DOHH2 (cell line): Measurements from ENCODE around the gene MAGEA9.

Experiments used
- H3F3A ChIP-seq: fragments of 200-600 bp; sonication (generic), shearing (Covaris generic); 2 replicates; pipeline ENCODE4 v1.6.0; 2016; ENCODE audit warnings: antibody characterized with exemption, mild to moderate bottlenecking; ENCODE audit not compliant: control insufficient read depth, insufficient read depth
- H3K27ac ChIP-seq: fragments of 200-600 bp; sonication (generic); 2 replicates; pipeline ENCODE4 v1.5.1; 2014; ENCODE audit warnings: low read depth, mild to moderate bottlenecking, low read length, moderate library complexity
- H3K27me3 ChIP-seq: fragments of 200-600 bp; sonication (generic); 2 replicates; pipeline ENCODE4 v1.6.1; 2014; ENCODE audit warnings: mild to moderate bottlenecking, low read length, mixed read lengths; ENCODE audit not compliant: control insufficient read depth
- H3K36me3 ChIP-seq: fragments of 200-600 bp; sonication (generic); 2 replicates; pipeline ENCODE4 v1.6.1; 2014; ENCODE audit warnings: mild to moderate bottlenecking, low read length, moderate library complexity, mixed read lengths; ENCODE audit not compliant: control insufficient read depth
- H3K4me1 ChIP-seq: fragments of 200-600 bp; sonication (generic); 2 replicates; pipeline ENCODE4 v1.6.1; 2014; ENCODE audit warnings: mild to moderate bottlenecking, low read length, mixed read lengths; ENCODE audit not compliant: control insufficient read depth
- H3K4me2 ChIP-seq: fragments of 200-600 bp; sonication (generic); 2 replicates; pipeline ENCODE4 v1.6.0; 2014; ENCODE audit warnings: mild to moderate bottlenecking, low read length, moderate library complexity
- H3K4me3 ChIP-seq: fragments of 200-600 bp; sonication (generic); 2 replicates; pipeline ENCODE4 v1.5.1; 2014; ENCODE audit warnings: mild to moderate bottlenecking, low read length, mixed read lengths
- H3K79me2 ChIP-seq: fragments of 200-600 bp; sonication (generic); 2 replicates; pipeline ENCODE4 v1.6.1; 2014; ENCODE audit warnings: mild to moderate bottlenecking, low read length, mixed read lengths; ENCODE audit not compliant: control insufficient read depth
- H3K9me2 ChIP-seq: fragments of 200-600 bp; sonication (generic); replicated peaks from 2 replicates; pipeline ENCODE4 v1.6.1; 2014; ENCODE audit warnings: mild to moderate bottlenecking, low read length, mixed read lengths; ENCODE audit not compliant: control insufficient read depth
- H3K9me3 ChIP-seq: fragments of 200-600 bp; sonication (generic); 2 replicates; pipeline ENCODE4 v1.6.1; 2014; ENCODE audit warnings: antibody characterized with exemption, low read length, mixed read lengths; ENCODE audit not compliant: control insufficient read depth, insufficient read depth
- H4K20me1 ChIP-seq: fragments of 200-600 bp; sonication (generic); 2 replicates; pipeline ENCODE4 v1.6.0; 2014; ENCODE audit warnings: low read depth, mild to moderate bottlenecking, antibody characterized with exemption, low read length, moderate library complexity; ENCODE audit not compliant: control insufficient read depth, insufficient read depth
- EZH2phosphoT487 ChIP-seq: fragments of 200-600 bp; sonication (generic); IDR thresholded peaks from 2 replicates; pipeline ENCODE4 v1.6.1; 2017; ENCODE audit warnings: borderline replicate concordance, mild to moderate bottlenecking, antibody characterized with exemption, low read length, moderate library complexity, mixed read lengths
- TF ChIP-seq, protein P1 (sequence below): fragments of 200-600 bp; sonication (generic); IDR thresholded peaks from one replicate; pipeline ENCODE4 v1.5.1; 2014; ENCODE audit warnings: antibody characterized with exemption, mild to moderate bottlenecking, low read depth, low read length; ENCODE audit not compliant: poor library complexity, severe bottlenecking

MAGEA9 gene

DNA sequence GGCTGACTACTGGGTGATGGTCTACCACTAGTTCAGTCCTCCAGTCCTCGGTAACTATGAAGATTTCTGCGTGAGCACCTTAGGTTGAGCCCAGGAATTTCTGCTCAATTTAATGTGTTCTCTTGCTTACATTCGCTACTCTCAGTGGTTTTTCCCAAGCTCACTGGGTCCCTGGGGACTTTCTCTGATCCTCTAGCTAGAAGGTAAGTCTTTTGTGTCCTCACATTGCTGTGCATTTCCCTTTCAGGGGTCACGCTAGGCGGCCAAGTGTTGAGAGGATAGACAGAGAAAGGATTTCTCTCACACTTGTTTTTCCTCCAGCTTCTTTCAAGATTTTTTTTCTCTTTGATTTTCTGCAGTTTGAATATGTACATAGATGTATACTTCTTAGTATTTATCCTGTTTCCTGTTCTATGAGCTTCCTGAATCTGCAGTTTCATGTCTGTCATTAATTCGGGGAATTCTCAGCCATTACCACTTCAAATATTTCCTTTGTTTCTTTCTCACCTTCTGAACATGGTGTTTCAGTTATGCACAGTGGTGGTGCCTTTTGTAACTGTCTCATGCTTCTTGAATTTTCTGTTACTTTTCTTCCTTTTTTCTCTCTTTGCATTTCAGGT is 17.5 kb downstream of the MAGEA9 start:
- no peak for TF ChIP-seq EZH2phosphoT487
- TF ChIP-seq, protein P1, sequence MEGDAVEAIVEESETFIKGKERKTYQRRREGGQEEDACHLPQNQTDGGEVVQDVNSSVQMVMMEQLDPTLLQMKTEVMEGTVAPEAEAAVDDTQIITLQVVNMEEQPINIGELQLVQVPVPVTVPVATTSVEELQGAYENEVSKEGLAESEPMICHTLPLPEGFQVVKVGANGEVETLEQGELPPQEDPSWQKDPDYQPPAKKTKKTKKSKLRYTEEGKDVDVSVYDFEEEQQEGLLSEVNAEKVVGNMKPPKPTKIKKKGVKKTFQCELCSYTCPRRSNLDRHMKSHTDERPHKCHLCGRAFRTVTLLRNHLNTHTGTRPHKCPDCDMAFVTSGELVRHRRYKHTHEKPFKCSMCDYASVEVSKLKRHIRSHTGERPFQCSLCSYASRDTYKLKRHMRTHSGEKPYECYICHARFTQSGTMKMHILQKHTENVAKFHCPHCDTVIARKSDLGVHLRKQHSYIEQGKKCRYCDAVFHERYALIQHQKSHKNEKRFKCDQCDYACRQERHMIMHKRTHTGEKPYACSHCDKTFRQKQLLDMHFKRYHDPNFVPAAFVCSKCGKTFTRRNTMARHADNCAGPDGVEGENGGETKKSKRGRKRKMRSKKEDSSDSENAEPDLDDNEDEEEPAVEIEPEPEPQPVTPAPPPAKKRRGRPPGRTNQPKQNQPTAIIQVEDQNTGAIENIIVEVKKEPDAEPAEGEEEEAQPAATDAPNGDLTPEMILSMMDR = no peak
- H3K4me1 ChIP-seq = no peaks in the 10 kb centered on the region
- no peak overlapping the region for H3K4me3 ChIP-seq
- no peaks in the 10 kb centered on the region for H3K36me3 ChIP-seq
- H3F3A ChIP-seq = no peaks in the 10 kb centered on the region
- no peak overlapping the region for H3K4me2 ChIP-seq
- no peak overlapping the region for H3K27ac ChIP-seq
- no peaks in the 10 kb centered on the region for H3K27me3 ChIP-seq
- no peaks in the 10 kb centered on the region for H4K20me1 ChIP-seq
- no peaks in the 10 kb centered on the region for H3K79me2 ChIP-seq
- no peaks in the 10 kb centered on the region for H3K9me2 ChIP-seq
- no peaks in the 10 kb centered on the region for H3K9me3 ChIP-seq

DNA sequence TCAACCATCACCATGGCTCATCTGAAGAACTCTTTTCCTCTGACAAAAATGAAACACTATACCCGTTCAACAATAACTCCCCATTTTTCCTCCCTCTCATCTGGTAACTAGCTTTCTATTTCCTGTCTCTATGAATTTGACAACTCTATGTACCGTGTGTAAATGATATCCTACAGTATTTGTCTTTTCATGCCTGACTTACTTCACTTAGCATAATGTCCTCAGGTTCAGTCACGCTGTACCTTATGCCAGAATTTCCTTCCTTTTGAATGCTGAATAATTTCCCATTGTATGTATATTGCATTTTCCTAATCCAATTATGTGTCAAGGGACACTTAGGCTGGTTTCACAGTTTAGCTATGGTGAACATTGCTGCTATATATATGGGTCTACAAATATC is 18.2 kb downstream of the MAGEA9 start:
- Histone ChIP-seq H3K36me3 (no peaks in the 10 kb centered on the region), H3K4me2 (no peak overlapping the region), H3K4me3 (no peak overlapping the region), H4K20me1 (no peaks in the 10 kb centered on the region), H3K9me2 (no peaks in the 10 kb centered on the region), H3K27ac (no peak overlapping the region), H3K27me3 (no peaks in the 10 kb centered on the region), H3F3A (no peaks in the 10 kb centered on the region), H3K9me3 (no peaks in the 10 kb centered on the region), H3K79me2 (no peaks in the 10 kb centered on the region), H3K4me1 (no peaks in the 10 kb centered on the region)
- TF ChIP-seq, protein P1 = no peak
- TF ChIP-seq EZH2phosphoT487 = no peak

DNA sequence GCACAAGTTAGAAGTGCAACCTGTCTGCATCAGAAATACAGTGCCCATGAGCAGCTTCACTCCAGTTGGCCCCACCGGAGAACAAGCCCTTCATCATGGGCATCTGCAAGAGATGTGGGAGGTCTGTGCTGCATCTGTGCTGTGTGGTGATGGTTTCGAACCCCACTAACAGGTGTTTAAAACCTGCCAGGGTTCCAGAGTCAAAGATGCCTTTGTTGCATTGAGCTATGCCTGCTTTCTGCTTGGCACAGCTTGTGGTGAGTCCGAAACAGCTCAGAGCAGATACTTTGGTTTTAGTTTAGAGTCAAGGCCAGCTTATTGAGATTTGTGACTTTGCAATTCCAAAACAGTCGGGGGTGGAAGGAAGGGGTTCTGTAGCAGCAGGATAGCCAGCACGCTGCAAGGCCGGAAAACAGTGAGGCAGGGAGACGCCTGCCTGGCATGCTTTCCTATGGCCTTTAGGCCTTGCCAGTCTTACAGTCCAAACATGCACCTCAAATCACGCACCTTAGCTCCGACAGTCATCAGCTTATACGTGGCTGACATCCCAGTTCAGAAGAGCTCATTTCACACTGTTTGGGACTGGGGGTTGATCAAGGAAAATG is 21.8 kb downstream of the MAGEA9 start:
- Histone ChIP-seq H3K27ac (no peak overlapping the region), H3K4me3 (no peak overlapping the region), H4K20me1 (no peaks in the 10 kb centered on the region), H3K36me3 (no peaks in the 10 kb centered on the region), H3F3A (no peaks in the 10 kb centered on the region), H3K9me3 (no peaks in the 10 kb centered on the region), H3K9me2 (no peaks in the 10 kb centered on the region), H3K4me1 (no peaks in the 10 kb centered on the region), H3K79me2 (no peaks in the 10 kb centered on the region), H3K27me3 (no peaks in the 10 kb centered on the region), H3K4me2 (no peak overlapping the region)
- no peak for TF ChIP-seq EZH2phosphoT487
- TF ChIP-seq, protein P1 = no peak
